Measurements from ENCODE around the gene ZBTB17.

Gene ZBTB17

GRCh38 chr1:15945011-15945831 lies 30.7 kb downstream of the ZBTB17 start:
- DNase-seq, result no peak

- no peak for DNase-seq
Observed at GRCh38 chr1:15944308-15945010, 31.4 kb downstream of the ZBTB17 start.

- no peak for DNase-seq
Observed at GRCh38 chr1:15943992-15944307, 32.0 kb downstream of the ZBTB17 start.

- DNase-seq, result no peak
Observed at GRCh38 chr1:15943328-15943991, 32.4 kb downstream of the ZBTB17 start.

GRCh38 chr1:15942661-15943327 lies 33.1 kb downstream of the ZBTB17 start:
- no peak for DNase-seq

- no peak for DNase-seq
Observed at GRCh38 chr1:15941899-15942660, 33.8 kb downstream of the ZBTB17 start.

GRCh38 chr1:15941044-15941840 lies 34.7 kb downstream of the ZBTB17 start:
- DNase-seq, result no peak

GRCh38 chr1:15940110-15941043 lies 35.5 kb downstream of the ZBTB17 start:
- DNase-seq, result no peak

- DNase-seq, result no peak
Observed at GRCh38 chr1:15939181-15940109, 36.5 kb downstream of the ZBTB17 start.

- no peak for DNase-seq
Observed at GRCh38 chr1:15938628-15939161, 37.2 kb downstream of the ZBTB17 start.

GRCh38 chr1:15937706-15938168 lies 38.2 kb downstream of the ZBTB17 start:
- DNase-seq, result no peak

GRCh38 chr1:15937146-15937545 lies 38.8 kb downstream of the ZBTB17 start:
- DNase-seq, result no peak

- no peak for DNase-seq
Observed at GRCh38 chr1:15936025-15936424, 39.9 kb downstream of the ZBTB17 start.

GRCh38 chr1:15935056-15935950 lies 40.6 kb downstream of the ZBTB17 start:
- no peak for DNase-seq

- DNase-seq, result no peak
Observed at GRCh38 chr1:15934211-15935055, 41.5 kb downstream of the ZBTB17 start.

- no peak for DNase-seq
Observed at GRCh38 chr1:15933684-15934083, 42.2 kb downstream of the ZBTB17 start.

- DNase-seq, result no peak
Observed at GRCh38 chr1:15932612-15933011, 43.3 kb downstream of the ZBTB17 start.

All from stimulated activated CD4-positive, alpha-beta T cell treated with anti-CD3 and anti-CD28 coated beads, Interleukin-1b, Interleukin-23, amount 100 ng/mL, for 48 hours (primary cell).